Measurements from ENCODE around the gene ZNF710. TPM values are rescaled to one million over a fixed set of nuclear protein-coding genes. Genes with fewer than 3 reads are reported as not detected.

The ZNF710 gene
- total RNA-seq, 1 donor from 2014 or later = 25.2 TPM

DNA sequence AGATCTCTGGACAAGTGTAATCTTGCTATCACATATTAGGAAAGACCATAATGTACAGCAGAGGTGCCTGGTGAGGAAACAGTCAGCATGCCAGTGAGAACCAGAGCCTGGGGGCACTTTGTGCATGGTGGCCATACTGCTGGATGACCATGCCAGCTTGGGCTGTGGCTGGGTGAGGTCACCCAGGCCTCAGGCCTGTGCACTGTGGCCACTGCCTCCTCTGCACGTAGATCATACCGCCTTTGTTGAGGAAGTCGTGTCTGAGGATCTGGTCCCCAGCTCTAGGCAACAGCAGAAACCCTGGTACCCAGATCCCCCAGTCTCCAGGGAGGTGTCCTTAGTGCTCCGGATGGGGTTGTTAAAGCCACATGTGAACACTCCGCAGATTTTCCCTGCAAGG, 38.9 kb downstream of the ZNF710 start:
- TF ChIP-seq, protein P1, sequence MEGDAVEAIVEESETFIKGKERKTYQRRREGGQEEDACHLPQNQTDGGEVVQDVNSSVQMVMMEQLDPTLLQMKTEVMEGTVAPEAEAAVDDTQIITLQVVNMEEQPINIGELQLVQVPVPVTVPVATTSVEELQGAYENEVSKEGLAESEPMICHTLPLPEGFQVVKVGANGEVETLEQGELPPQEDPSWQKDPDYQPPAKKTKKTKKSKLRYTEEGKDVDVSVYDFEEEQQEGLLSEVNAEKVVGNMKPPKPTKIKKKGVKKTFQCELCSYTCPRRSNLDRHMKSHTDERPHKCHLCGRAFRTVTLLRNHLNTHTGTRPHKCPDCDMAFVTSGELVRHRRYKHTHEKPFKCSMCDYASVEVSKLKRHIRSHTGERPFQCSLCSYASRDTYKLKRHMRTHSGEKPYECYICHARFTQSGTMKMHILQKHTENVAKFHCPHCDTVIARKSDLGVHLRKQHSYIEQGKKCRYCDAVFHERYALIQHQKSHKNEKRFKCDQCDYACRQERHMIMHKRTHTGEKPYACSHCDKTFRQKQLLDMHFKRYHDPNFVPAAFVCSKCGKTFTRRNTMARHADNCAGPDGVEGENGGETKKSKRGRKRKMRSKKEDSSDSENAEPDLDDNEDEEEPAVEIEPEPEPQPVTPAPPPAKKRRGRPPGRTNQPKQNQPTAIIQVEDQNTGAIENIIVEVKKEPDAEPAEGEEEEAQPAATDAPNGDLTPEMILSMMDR (IDR thresholded peaks at IDR 0.05; ENCODE audit: partially characterized antibody, unreplicated experiment) = no peak
- Mint-ChIP-seq H3K4me3 (ENCODE audit: unreplicated experiment) (no peak overlapping the region), H3K4me1 (ENCODE audit: low read depth, unreplicated experiment) (peaks cover 69% of the 10 kb centered on the region), H3K9me3 (ENCODE audit: unreplicated experiment) (peaks cover 12% of the 10 kb centered on the region), H3K36me3 (ENCODE audit: unreplicated experiment) (no peaks in the 10 kb centered on the region), H3K27ac (ENCODE audit: unreplicated experiment) (no peak overlapping the region), H3K27me3 (ENCODE audit: unreplicated experiment) (no peaks in the 10 kb centered on the region)
- no peak for DNase-seq

DNA sequence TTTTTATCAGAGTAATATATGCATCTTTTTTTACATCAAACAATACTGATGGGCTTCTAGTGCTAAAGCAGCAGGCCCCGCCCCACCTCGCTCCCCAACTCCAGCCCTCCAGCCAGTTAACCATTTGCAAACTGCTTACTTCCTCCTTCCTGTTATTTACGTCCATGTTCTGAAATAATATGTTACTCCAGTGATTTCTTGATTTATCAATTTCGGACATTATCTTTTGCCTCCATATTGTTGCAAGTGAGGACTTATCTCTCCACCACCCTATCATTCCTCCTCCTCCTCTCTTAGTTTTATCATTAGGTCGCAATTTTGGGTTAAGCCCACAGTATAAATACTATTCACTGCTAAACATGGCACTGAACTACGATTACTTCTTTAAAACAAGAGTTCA, 39.5 kb downstream of the ZNF710 start:
- Mint-ChIP-seq H3K9me3 (ENCODE audit: unreplicated experiment) (peaks cover 15% of the 10 kb centered on the region), H3K4me3 (ENCODE audit: unreplicated experiment) (peak overlapping the region; percentile 0), H3K27me3 (ENCODE audit: unreplicated experiment) (no peaks in the 10 kb centered on the region), H3K36me3 (ENCODE audit: unreplicated experiment) (no peaks in the 10 kb centered on the region), H3K27ac (ENCODE audit: unreplicated experiment) (no peak overlapping the region), H3K4me1 (ENCODE audit: low read depth, unreplicated experiment) (peaks cover 71% of the 10 kb centered on the region)
- no peak for DNase-seq
- TF ChIP-seq, protein P1 (IDR thresholded peaks at IDR 0.05; ENCODE audit: partially characterized antibody, unreplicated experiment) = no peak

DNA sequence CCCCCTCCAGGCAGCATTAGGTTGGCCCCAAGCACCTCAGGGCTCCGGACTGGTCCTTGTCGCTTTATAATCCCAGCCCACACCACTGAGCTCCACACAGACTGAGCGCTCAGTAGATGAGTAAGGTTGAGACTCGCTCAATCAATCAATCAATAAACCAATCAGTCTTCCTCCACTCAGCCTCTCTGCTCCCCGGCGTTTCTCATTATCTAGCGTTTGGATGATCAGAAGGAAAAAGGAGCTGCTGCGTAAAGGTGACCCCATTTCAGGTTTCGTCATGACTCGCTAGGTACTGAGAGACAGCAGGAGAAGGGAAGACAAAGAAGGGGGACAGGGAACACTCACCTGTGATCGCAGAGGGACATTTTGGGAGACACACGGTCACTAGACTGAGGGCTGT, 41.2 kb downstream of the ZNF710 start:
- H3K4me3 Mint-ChIP-seq (ENCODE audit: unreplicated experiment) = peak overlapping the region; percentile 30
- TF ChIP-seq, protein P1 (IDR thresholded peaks at IDR 0.05; ENCODE audit: partially characterized antibody, unreplicated experiment) = no peak
- peaks cover 58% of the 10 kb centered on the region for H3K4me1 Mint-ChIP-seq (ENCODE audit: low read depth, unreplicated experiment)
- peaks cover 12% of the 10 kb centered on the region for H3K9me3 Mint-ChIP-seq (ENCODE audit: unreplicated experiment)
- no peak for DNase-seq
- peak overlapping the region; percentile 78 for H3K27ac Mint-ChIP-seq (ENCODE audit: unreplicated experiment)
- H3K36me3 Mint-ChIP-seq (ENCODE audit: unreplicated experiment) = no peaks in the 10 kb centered on the region
- no peaks in the 10 kb centered on the region for H3K27me3 Mint-ChIP-seq (ENCODE audit: unreplicated experiment)

DNA sequence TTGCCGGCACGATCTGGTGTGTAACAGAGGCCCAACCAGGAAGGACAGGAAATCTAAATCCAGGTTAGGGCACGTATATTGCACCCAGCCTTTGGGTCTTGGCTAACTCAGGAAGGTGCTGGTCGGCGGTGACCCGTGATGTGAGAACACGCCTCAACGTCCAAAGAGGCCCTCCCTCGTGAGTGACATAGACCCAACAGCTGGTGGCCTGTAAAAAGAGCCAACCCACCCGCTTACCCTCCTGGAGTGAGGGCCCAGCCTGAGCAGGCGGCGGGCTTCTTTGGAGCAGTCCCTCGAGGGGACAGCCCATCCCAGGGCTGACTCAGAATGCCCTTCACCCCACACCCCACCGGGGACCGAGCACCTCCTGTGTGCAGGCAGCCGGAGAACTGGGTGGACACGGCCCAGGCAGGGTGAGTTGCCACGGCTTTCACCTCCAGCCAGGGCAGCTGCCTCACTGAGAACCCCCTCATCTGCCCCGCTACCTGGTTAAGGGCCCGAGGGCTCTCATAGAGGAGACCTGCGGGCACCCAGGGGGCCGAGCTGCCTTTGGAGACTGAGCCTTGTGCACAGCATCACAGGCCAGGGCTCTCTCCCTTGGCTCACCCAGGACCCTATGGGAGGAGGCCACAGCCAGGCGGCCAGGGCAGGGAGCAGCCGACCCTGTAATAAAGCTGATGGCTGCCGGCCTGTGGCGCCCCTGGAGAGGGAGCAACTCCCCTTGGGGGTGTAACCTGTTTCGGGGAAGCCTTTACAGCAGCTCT, 41.8 kb downstream of the ZNF710 start:
- Mint-ChIP-seq H3K4me1 (ENCODE audit: low read depth, unreplicated experiment) (peaks cover 52% of the 10 kb centered on the region), H3K27ac (ENCODE audit: unreplicated experiment) (peak overlapping the region; percentile 78), H3K36me3 (ENCODE audit: unreplicated experiment) (no peaks in the 10 kb centered on the region), H3K27me3 (ENCODE audit: unreplicated experiment) (no peaks in the 10 kb centered on the region), H3K4me3 (ENCODE audit: unreplicated experiment) (peak overlapping the region; percentile 30), H3K9me3 (ENCODE audit: unreplicated experiment) (peaks cover 11% of the 10 kb centered on the region)
- no peak for DNase-seq
- TF ChIP-seq, protein P1 (IDR thresholded peaks at IDR 0.05; ENCODE audit: partially characterized antibody, unreplicated experiment) = no peak

DNA sequence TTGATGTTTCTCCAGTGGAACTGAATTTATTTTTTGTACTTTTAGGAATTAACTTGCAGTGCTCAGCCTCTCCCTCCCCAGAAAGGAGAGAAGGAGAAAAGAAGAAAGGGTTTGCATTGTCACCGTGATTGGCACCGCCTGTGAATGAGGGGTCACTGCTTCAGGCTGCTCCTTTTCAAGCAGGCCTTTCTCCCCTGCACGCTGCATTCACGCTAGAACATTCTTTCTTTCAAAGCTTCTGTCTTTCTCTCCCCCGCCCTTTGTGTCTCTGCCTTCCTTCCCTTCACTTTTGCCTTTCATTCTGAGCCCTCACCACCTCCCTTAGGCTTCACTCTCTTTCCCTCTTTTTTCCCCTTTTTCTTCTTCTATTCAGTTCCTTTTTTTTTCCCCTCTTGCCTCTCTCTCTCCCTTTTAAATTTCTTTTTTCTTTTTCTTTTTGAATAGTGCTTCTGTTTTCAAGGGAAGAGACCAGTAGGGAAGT, 42.4 kb downstream of the ZNF710 start:
- no peak for DNase-seq
- Mint-ChIP-seq H3K4me3 (ENCODE audit: unreplicated experiment) (peak overlapping the region; percentile 22), H3K27me3 (ENCODE audit: unreplicated experiment) (no peaks in the 10 kb centered on the region), H3K9me3 (ENCODE audit: unreplicated experiment) (peaks cover 11% of the 10 kb centered on the region), H3K4me1 (ENCODE audit: low read depth, unreplicated experiment) (peaks cover 46% of the 10 kb centered on the region), H3K27ac (ENCODE audit: unreplicated experiment) (peak overlapping the region; percentile 20), H3K36me3 (ENCODE audit: unreplicated experiment) (no peaks in the 10 kb centered on the region)
- TF ChIP-seq, protein P1 (IDR thresholded peaks at IDR 0.05; ENCODE audit: partially characterized antibody, unreplicated experiment) = no peak

All from glutamatergic neuron (in vitro differentiated cells).